GM19193 (cell line): Measurements from ENCODE around the gene CDC42EP5.

Source experiments
- POLR2A ChIP-seq: IDR thresholded peaks from 4 replicates; pipeline ENCODE4 v1.6.1; 2011; ENCODE audit not compliant: insufficient read depth, insufficient read length; ENCODE audit errors: extremely low read depth

Gene CDC42EP5, protein sequence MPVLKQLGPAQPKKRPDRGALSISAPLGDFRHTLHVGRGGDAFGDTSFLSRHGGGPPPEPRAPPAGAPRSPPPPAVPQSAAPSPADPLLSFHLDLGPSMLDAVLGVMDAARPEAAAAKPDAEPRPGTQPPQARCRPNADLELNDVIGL

DNA sequence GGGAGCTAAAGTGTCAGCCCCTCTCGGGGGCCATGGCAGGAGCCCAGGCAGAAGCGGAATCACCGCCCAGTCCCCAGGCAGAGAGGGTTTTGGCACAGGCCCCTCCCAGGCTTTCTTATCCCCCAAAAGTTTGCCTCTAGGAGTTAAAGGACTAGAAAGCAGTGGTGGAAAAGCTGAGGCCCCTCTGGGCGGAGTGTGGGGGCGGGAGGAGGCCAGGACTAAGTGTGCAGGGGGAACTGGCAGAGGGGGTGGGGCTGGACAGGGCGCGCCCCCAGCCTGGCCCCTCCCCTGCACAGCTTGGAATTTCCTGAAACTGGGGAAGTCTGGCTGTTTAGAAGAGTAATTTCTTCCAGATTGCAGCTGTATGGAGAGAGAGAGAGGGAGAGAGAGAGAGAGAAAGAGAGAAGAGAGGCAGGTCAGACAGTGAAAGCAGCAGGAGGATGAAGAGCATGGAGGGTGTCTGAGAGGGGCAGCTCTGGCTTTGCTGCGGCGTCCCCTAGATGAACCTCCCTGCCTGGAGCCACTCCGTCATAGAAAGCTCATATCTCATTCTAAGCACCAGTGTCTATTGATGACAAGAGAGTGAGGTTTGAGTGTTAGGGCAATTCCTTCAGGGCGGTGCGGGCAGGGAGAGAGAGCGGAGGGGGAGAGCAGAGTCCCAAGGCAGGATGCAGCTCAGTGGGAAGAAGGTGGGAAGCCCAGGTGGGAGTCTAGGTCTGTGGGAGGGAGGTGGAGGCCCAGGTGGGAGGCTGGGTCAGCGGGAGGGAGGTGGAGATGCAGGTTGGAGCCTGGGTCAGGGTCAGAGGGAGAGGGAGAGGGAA is at the start of gene CDC42EP5:
Gene CDC42EP5 (minus strand): TSS at position 226 of the 821 bp plus-strand sequence. CDS start 7,749 bp downstream, outside the sequence.
- no peak for TF ChIP-seq POLR2A

- TF ChIP-seq POLR2A, result no peak
Measured at GRCh38 chr19:54521860-54522513, 48.9 kb upstream of the CDC42EP5 start.

DNA sequence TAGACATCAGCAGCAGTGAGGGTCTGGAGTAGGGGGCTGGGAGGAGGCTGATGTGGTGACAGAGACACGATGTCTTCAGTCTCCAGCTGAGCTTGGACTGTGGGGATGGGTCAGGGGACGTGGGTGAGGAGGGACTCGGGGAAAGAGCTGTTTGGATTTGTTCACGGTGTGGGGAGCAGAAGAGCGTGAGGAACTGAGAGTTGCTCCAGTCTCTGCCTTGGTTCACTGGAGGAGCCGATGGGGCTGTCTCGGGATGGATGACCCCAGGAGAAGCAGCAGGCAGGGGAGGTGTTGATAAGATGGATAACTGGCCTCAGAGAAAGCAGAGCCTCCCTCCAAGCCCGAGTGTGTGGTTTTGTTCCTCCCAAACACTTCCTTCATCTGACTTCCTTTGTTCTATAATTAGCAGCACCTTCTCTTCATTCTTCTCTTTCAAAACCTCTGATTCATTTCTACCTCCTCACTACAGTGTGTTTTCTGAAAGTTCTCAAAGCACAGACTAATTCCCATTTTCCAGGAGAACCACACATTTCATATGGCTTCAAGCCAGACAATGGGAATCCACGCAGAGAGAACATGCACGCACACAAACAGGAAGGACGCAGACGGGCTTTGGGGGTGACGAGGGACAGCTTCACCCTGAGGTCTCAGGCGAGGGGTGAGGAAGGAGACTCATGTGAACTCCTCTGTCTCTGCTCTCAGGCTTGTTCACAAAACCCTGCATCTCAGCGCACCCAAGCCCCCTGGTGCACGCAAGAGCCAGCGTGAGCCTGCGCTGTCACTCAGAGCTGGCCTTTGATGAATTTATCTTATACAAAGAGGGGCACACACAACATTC is 48.1 kb upstream of the CDC42EP5 start:
- no peak for TF ChIP-seq POLR2A

GRCh38 chr19:54518844-54519243 is 45.7 kb upstream of the CDC42EP5 start:
- no peak for TF ChIP-seq POLR2A

- no peak for TF ChIP-seq POLR2A
Measured at GRCh38 chr19:54517483-54517882, 44.4 kb upstream of the CDC42EP5 start.

GRCh38 chr19:54515156-54515555 is 42.1 kb upstream of the CDC42EP5 start:
- TF ChIP-seq POLR2A, result no peak

DNA sequence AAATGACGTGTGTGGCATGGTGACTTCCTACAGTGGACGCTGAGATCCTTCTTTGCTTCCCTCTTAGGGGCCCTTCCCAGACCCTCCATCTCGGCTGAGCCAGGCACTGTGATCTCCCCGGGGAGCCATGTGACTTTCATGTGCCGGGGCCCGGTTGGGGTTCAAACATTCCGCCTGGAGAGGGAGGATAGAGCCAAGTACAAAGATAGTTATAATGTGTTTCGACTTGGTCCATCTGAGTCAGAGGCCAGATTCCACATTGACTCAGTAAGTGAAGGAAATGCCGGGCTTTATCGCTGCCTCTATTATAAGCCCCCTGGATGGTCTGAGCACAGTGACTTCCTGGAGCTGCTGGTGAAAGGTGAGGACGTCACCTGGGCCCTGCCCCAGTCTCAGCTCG is 34.7 kb upstream of the CDC42EP5 start:
- TF ChIP-seq POLR2A, result no peak

DNA sequence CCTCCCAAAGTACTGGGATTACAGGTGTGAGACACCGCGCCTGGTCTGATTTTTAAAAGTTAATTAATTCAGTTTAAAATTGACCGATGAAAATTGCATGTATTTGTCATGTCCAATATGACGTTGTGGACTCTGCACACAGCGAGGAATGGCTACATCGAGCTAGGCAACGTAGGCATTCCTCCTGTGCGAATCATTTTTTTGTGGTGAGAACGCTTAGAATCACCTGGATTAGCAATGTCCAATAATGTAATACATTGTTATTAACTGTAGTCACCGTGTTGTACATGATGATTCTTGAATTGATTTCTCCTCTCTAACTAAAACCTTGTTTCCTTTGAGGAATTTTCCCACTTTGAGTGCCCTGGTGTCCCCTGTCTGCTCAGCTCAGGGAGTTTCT is 33.0 kb upstream of the CDC42EP5 start:
- TF ChIP-seq POLR2A, result no peak

GRCh38 chr19:54502518-54503048 is 29.5 kb upstream of the CDC42EP5 start, which contains the start of gene LAIR2:
Gene LAIR2 (plus strand): TSS chr19:54502831. CDS start chr19:54502919, 88 bp downstream.
- TF ChIP-seq POLR2A, result no peak

- no peak for TF ChIP-seq POLR2A
Measured at GRCh38 chr19:54493967-54494585, 21.0 kb upstream of the CDC42EP5 start.

DNA sequence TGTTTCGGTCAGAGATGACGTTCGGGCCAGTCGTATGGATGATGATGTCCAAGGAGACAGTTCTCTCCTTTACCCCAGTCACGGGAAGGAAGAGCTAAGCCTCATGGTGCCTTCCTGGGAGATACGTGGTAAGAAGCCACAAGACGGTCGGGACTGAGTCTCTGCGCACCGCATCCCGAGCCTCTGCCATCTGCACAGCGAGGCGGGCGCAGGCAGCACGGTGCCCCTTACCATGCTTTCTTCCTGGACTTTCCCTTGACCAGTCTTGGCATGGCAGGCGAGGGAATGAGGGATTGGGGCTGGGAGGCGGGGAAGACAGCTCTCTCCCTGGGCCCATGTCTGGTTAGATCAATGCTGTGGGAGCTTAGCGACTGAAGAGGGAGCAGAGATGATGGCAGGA is 19.5 kb upstream of the CDC42EP5 start:
- TF ChIP-seq POLR2A, result no peak

DNA sequence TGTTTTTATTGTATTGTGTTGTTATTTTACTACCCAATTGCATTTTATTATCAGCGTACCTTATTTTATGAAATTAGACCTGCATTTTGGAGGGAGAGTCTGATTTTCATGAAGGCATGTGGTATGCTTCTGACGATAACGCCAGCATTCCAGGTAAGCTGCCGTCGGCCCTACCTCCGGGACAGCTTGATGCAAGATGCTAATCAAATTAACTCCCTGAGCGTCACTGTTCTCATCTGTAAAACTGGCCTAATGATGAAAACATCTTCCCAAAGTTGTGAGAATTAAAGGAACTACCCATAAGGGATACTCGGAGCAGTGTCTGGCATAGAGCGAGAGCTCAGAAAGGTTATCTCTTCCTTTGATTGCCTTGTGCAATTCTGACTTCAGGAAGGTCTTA is 16.7 kb upstream of the CDC42EP5 start:
- no peak for TF ChIP-seq POLR2A

DNA sequence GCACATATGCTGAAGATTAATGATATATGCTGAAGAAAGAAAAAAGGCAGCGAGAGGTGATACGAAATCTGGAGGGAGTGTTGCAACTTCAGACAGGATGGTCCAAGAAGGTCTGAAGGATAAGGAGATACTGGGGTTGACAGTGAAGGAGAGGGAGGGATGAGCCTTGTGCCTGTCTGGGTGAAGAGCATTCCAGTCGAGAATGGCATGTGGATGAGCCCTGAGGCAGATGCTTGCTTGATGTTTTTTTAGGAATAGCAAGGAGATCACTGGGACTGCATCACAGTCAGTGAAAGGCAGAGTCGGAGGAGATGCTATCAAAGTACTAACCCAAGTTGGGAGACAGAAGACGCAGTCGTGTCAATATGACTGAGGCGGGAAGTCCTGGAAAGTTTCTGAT is 16.2 kb upstream of the CDC42EP5 start:
- no peak for TF ChIP-seq POLR2A

- no peak for TF ChIP-seq POLR2A
Measured at GRCh38 chr19:54485851-54486250, 12.8 kb upstream of the CDC42EP5 start.
